SK-N-SH (cell line): ENCODE data around the gene OGFOD3. TPM values are rescaled to one million over a fixed set of nuclear protein-coding genes. Genes with fewer than 3 reads are reported as not detected.

Experiments used
- CTCF ChIA-PET: fragments of 300-600, 350-600 bp; formaldehyde crosslinking; extraction: SDS; loops from one replicate; lab custom pipeline; 2021; lab: Yijun Ruan, JAX
- POLR2A ChIA-PET: fragments of 350-600 bp; sonication (Branson Sonifier 250); formaldehyde crosslinking; extraction: SDS; loops from one replicate; lab custom pipeline; 2020; ENCODE audit warnings: antibody characterized with exemption, inconsistent platforms; lab: Yijun Ruan, JAX
- DNase-seq: peaks from one replicate; pipeline ENCODE4 v3.0.0; 2012
- H2AFZ ChIP-seq: fragments of 200-600 bp; sonication (generic); 2 replicates; pipeline ENCODE4 v1.8.1; 2016; ENCODE audit warnings: antibody characterized with exemption, mild to moderate bottlenecking, low read depth
- H3F3A ChIP-seq: fragments of 200-600 bp; sonication (generic); replicated peaks from 2 replicates; pipeline ENCODE3; 2016; ENCODE audit warnings: antibody characterized with exemption, mild to moderate bottlenecking; ENCODE audit not compliant: insufficient read depth
- H3K27ac ChIP-seq, 2 experiments: fragments of 200-500 bp in 1 of 2; fragments of 200-600 bp in 1 of 2; sonication (Bioruptor generic) in 1 of 2; sonication (generic), shearing (Covaris generic) in 1 of 2; 2 replicates each; pipeline versions ENCODE4 v1.5.1 to v1.6.1; 2014 to 2016; ENCODE audit warnings: low read depth in 2 of 2, inconsistent platforms in 1 of 2, low read length in 1 of 2, mild to moderate bottlenecking in 1 of 2, mixed read lengths in 1 of 2
- H3K27me3 ChIP-seq: fragments of 200-600 bp; sonication (generic), shearing (Covaris generic); 2 replicates; pipeline ENCODE4 v1.6.1; 2016; ENCODE audit warnings: mixed run types; ENCODE audit not compliant: insufficient read depth
- H3K36me3 ChIP-seq, 2 experiments: fragments of 200-500 bp in 1 of 2; fragments of 200-600 bp in 1 of 2; sonication (Bioruptor generic) in 1 of 2; sonication (generic) in 1 of 2; replicated peaks in 1 of 2; 2 replicates each; pipeline versions ENCODE3 to v1.5.1; 2014 to 2016; ENCODE audit warnings: low read length in 1 of 2, mild to moderate bottlenecking in 1 of 2; ENCODE audit not compliant: insufficient read depth in 2 of 2, control insufficient read depth in 1 of 2
- H3K4me1 ChIP-seq, 2 experiments: fragments of 200-500 bp in 1 of 2; fragments of 200-600 bp in 1 of 2; sonication (Bioruptor generic) in 1 of 2; sonication (generic), shearing (Covaris generic) in 1 of 2; 2 replicates each; pipeline versions ENCODE4 v1.5.1 to v1.6.1; 2014 to 2016; ENCODE audit warnings: low read depth in 1 of 2, low read length in 1 of 2, mixed run types in 1 of 2; ENCODE audit not compliant: insufficient read depth in 2 of 2, control insufficient read depth in 1 of 2
- H3K4me2 ChIP-seq: fragments of 200-600 bp; sonication (generic), shearing (Covaris generic); 2 replicates; pipeline ENCODE4 v1.6.1; 2017; ENCODE audit warnings: mixed run types
- H3K4me3 ChIP-seq, 2 experiments: fragments of 200-500 bp in 1 of 2; fragments of 200-600 bp in 1 of 2; sonication (Bioruptor generic) in 1 of 2; sonication (generic), shearing (Covaris generic) in 1 of 2; 2 replicates each; pipeline versions ENCODE4 v1.5.1 to v1.8.1; 2014 to 2016; ENCODE audit warnings: low read depth in 2 of 2, inconsistent platforms in 1 of 2, low read length in 1 of 2, mild to moderate bottlenecking in 1 of 2, mixed read lengths in 1 of 2, moderate library complexity in 1 of 2
- H3K79me2 ChIP-seq: fragments of 200-600 bp; sonication (generic); 2 replicates; pipeline ENCODE4 v1.8.1; 2017; ENCODE audit warnings: mild to moderate bottlenecking; ENCODE audit not compliant: insufficient read depth
- H3K9ac ChIP-seq: fragments of 200-600 bp; sonication (generic); 2 replicates; pipeline ENCODE4 v1.6.1; 2017; ENCODE audit warnings: mixed run types
- H3K9me2 ChIP-seq: fragments of 200-600 bp; sonication (generic); 2 replicates; pipeline ENCODE4 v1.6.1; 2017; ENCODE audit warnings: mixed run types
- H3K9me3 ChIP-seq: fragments of 200-600 bp; sonication (generic); 2 replicates; pipeline ENCODE4 v1.6.1; 2017; ENCODE audit warnings: mixed run types, mild to moderate bottlenecking, moderate library complexity
- H4K20me1 ChIP-seq: fragments of 200-600 bp; sonication (generic); 2 replicates; pipeline ENCODE4 v1.6.1; 2017; ENCODE audit warnings: mild to moderate bottlenecking, mixed run types; ENCODE audit not compliant: insufficient read depth
- EZH2phosphoT487 ChIP-seq: fragments of 200-600 bp; sonication (generic); IDR thresholded peaks from 2 replicates; pipeline ENCODE4 v1.6.1; 2017; ENCODE audit warnings: low read depth, mixed run types, mild to moderate bottlenecking, antibody characterized with exemption, moderate library complexity, borderline replicate concordance
- FOSL2 ChIP-seq: IDR thresholded peaks from 2 replicates; pipeline ENCODE4 v1.4.0; 2012; ENCODE audit warnings: low read depth, mild to moderate bottlenecking, moderate library complexity, borderline replicate concordance
- FOXM1 ChIP-seq: IDR thresholded peaks from 2 replicates; pipeline ENCODE4 v1.4.0; 2012; ENCODE audit warnings: low read depth, mild to moderate bottlenecking
- GATA2 ChIP-seq: sonication (generic); formaldehyde crosslinking; IDR thresholded peaks from 2 replicates; pipeline ENCODE4 v1.5.0; 2020; ENCODE audit warnings: mild to moderate bottlenecking, missing genetic modification reagents
- JUND ChIP-seq: IDR thresholded peaks from 2 replicates; pipeline ENCODE4 v1.4.0; 2012
- MEF2A ChIP-seq: IDR thresholded peaks from 2 replicates; pipeline ENCODE4 v1.4.0; 2012; ENCODE audit warnings: low read depth, borderline replicate concordance
- RAD21 ChIP-seq: IDR thresholded peaks from 2 replicates; pipeline ENCODE4 v1.6.1; 2012; ENCODE audit warnings: mild to moderate bottlenecking, low read length
- RXRA ChIP-seq: IDR thresholded peaks from 2 replicates; pipeline ENCODE4 v1.4.0; 2012; ENCODE audit warnings: low read depth, mild to moderate bottlenecking, borderline replicate concordance
- SIN3A ChIP-seq: IDR thresholded peaks from 2 replicates; pipeline ENCODE4 v1.6.1; 2012; ENCODE audit warnings: low read depth, mild to moderate bottlenecking, low read length, moderate library complexity, borderline replicate concordance
- TCF12 ChIP-seq: IDR thresholded peaks from 2 replicates; pipeline ENCODE4 v1.4.0; 2012
- YY1 ChIP-seq: IDR thresholded peaks from 2 replicates; pipeline ENCODE4 v1.4.0; 2012; ENCODE audit warnings: low read depth, mild to moderate bottlenecking
- WGBS: methylation state at CpG from one replicate; pipeline ENCODE4 v1.1.6; 2017; ENCODE audit warnings: low lambda C conversion rate; 5-methylcytosine and 5-hydroxymethylcytosine counted together
- polyA plus RNA-seq, 3 experiments: library from polyadenylated mRNA; depleted of rRNA; stranded (reverse); fragments of >200 nt; gene quantifications; 2 replicates each; pipeline ENCODE4 v1.2.3, GENCODE V29; 2012
- TF ChIP-seq, protein P1 (sequence below): IDR thresholded peaks from 2 replicates; pipeline ENCODE4; 2012
- TF ChIP-seq, protein P2 (sequence below): IDR thresholded peaks from 2 replicates; pipeline ENCODE4 v1.4.0; 2012; ENCODE audit warnings: low read depth, borderline replicate concordance
- TF ChIP-seq, protein P3 (sequence below): IDR thresholded peaks from 2 replicates; pipeline ENCODE4 v1.6.1; 2012; ENCODE audit warnings: mild to moderate bottlenecking, low read depth, low read length, moderate library complexity
- TF ChIP-seq, protein P4 (sequence below): IDR thresholded peaks from 2 replicates; pipeline ENCODE4 v1.4.0; 2012; ENCODE audit warnings: low read depth

Gene OGFOD3
- polyA plus RNA-seq, 1 of the 3 experiments (the other 2 are of a cell fraction) = 68.2 TPM

DNA sequence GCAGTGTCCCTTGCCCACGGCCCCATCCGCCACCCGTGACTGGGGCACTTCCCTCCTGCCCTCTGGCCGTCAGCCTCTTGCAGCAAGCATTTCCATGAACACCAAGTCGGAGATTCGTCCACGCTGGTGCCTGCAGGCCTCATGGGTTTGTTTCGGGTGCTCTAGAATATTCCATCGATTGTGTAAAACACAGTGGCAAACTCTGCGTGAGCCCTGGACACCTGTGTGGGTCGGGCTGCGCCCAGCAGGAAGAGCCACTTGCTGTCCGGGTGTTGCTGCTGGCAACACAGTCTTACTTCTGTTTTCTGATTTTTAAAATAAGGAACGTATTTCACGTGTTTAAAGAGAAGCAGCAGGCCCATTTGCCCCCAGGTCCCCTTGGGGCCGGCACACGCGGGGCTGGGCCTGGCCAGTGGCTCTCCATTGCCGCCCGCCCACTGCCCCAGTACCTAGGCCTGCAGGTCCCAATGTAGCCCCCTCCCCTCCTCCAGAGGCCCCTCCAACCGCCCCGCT lies 22.1 kb upstream of the OGFOD3 start:
- H3K9me3 ChIP-seq = no peaks in the 10 kb centered on the region
- peaks cover 0 to 10% of the 10 kb centered on the region in 2 experiments; a peak in 1 of 4 replicates for H3K4me1 ChIP-seq
- CTCF ChIA-PET = interaction anchor here (1.6 kb wide), 1 partner anchor 12 kb away, joined by 3 read pairs; no protein-coding TSS in a partner anchor
- no peak overlapping the region for H3K4me3 ChIP-seq
- no peaks in the 10 kb centered on the region for H3K9me2 ChIP-seq
- no peak for DNase-seq
- no peak overlapping the region for H2AFZ ChIP-seq
- peaks cover 8% of the 10 kb centered on the region; the same call in 1 of the 2 replicates for H3K79me2 ChIP-seq
- H3K4me2 ChIP-seq = no peak overlapping the region
- no peak for TF ChIP-seq YY1
- no peak for TF ChIP-seq EZH2phosphoT487
- TF ChIP-seq FOXM1 = no peak
- TF ChIP-seq, protein P1, sequence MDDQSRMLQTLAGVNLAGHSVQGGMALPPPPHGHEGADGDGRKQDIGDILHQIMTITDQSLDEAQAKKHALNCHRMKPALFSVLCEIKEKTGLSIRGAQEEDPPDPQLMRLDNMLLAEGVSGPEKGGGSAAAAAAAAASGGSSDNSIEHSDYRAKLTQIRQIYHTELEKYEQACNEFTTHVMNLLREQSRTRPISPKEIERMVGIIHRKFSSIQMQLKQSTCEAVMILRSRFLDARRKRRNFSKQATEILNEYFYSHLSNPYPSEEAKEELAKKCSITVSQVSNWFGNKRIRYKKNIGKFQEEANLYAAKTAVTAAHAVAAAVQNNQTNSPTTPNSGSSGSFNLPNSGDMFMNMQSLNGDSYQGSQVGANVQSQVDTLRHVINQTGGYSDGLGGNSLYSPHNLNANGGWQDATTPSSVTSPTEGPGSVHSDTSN = no peak
- TF ChIP-seq JUND = no peak
- TF ChIP-seq RXRA = no peak
- no peak for TF ChIP-seq FOSL2
- TF ChIP-seq, protein P2, sequence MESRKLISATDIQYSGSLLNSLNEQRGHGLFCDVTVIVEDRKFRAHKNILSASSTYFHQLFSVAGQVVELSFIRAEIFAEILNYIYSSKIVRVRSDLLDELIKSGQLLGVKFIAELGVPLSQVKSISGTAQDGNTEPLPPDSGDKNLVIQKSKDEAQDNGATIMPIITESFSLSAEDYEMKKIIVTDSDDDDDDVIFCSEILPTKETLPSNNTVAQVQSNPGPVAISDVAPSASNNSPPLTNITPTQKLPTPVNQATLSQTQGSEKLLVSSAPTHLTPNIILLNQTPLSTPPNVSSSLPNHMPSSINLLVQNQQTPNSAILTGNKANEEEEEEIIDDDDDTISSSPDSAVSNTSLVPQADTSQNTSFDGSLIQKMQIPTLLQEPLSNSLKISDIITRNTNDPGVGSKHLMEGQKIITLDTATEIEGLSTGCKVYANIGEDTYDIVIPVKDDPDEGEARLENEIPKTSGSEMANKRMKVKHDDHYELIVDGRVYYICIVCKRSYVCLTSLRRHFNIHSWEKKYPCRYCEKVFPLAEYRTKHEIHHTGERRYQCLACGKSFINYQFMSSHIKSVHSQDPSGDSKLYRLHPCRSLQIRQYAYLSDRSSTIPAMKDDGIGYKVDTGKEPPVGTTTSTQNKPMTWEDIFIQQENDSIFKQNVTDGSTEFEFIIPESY = no peak
- no peak for TF ChIP-seq MEF2A
- TF ChIP-seq SIN3A = no peak
- TF ChIP-seq, protein P3, sequence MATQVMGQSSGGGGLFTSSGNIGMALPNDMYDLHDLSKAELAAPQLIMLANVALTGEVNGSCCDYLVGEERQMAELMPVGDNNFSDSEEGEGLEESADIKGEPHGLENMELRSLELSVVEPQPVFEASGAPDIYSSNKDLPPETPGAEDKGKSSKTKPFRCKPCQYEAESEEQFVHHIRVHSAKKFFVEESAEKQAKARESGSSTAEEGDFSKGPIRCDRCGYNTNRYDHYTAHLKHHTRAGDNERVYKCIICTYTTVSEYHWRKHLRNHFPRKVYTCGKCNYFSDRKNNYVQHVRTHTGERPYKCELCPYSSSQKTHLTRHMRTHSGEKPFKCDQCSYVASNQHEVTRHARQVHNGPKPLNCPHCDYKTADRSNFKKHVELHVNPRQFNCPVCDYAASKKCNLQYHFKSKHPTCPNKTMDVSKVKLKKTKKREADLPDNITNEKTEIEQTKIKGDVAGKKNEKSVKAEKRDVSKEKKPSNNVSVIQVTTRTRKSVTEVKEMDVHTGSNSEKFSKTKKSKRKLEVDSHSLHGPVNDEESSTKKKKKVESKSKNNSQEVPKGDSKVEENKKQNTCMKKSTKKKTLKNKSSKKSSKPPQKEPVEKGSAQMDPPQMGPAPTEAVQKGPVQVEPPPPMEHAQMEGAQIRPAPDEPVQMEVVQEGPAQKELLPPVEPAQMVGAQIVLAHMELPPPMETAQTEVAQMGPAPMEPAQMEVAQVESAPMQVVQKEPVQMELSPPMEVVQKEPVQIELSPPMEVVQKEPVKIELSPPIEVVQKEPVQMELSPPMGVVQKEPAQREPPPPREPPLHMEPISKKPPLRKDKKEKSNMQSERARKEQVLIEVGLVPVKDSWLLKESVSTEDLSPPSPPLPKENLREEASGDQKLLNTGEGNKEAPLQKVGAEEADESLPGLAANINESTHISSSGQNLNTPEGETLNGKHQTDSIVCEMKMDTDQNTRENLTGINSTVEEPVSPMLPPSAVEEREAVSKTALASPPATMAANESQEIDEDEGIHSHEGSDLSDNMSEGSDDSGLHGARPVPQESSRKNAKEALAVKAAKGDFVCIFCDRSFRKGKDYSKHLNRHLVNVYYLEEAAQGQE = no peak
- no peak for TF ChIP-seq RAD21
- TF ChIP-seq GATA2 (CRISPR knock-in tag) = no peak
- TF ChIP-seq, protein P4, sequence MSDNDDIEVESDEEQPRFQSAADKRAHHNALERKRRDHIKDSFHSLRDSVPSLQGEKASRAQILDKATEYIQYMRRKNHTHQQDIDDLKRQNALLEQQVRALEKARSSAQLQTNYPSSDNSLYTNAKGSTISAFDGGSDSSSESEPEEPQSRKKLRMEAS = no peak
- TF ChIP-seq TCF12 = no peak
- POLR2A ChIA-PET = no interaction called here
- peaks cover 12% of the 10 kb centered on the region for H3F3A ChIP-seq
- no peak overlapping the region for H3K9ac ChIP-seq
- H3K27me3 ChIP-seq = no peaks in the 10 kb centered on the region
- no peak overlapping the region for H3K27ac ChIP-seq
- H3K36me3 ChIP-seq = peaks cover 7 to 50% of the 10 kb centered on the region in 2 experiments
- peaks cover 13% of the 10 kb centered on the region; the same call in 1 of the 2 replicates for H4K20me1 ChIP-seq
- WGBS = 83% methylated on average over 14 of the region's 22 CpGs
